Activated naive CD4-positive, alpha-beta T cell treated with anti-CD3 and anti-CD28 coated beads, Interleukin-2, amount 50 U/mL, for 72 hours (primary cell): ENCODE results near the gene CEP78. TPM values are rescaled to one million over a fixed set of nuclear protein-coding genes. Genes with fewer than 3 reads are reported as not detected.

Experiments used
- ATAC-seq, 2 donors: fragments of 150-1000 bp; cut with Tn5 transposase; 2 replicates each; pipeline ENCODE4 v1.10.0; 2021; ENCODE audit warnings: mild to moderate bottlenecking in 2 of 2, moderate library complexity in 2 of 2
- DNase-seq, 2 donors: peaks; one replicate each; pipeline ENCODE4 v3.0.0; 2021 to 2022; ENCODE audit warnings: low spot score in 2 of 2
- H3K27ac Mint-ChIP-seq, 2 donors: one replicate each; pipeline ENCODE4 v1.8.0; 2022; ENCODE audit warnings: mild to moderate bottlenecking in 2 of 2, mixed read lengths in 2 of 2
- H3K36me3 Mint-ChIP-seq, 2 donors: one replicate each; pipeline ENCODE4 v1.8.0; 2022; ENCODE audit warnings: mixed read lengths in 2 of 2
- H3K9me3 Mint-ChIP-seq, 2 donors: one replicate each; pipeline ENCODE4 v1.8.0; 2022; ENCODE audit warnings: mixed read lengths in 2 of 2
- total RNA-seq, 2 donors: library from RNA; stranded (reverse); gene quantifications; one replicate each; pipeline ENCODE4 v1.2.3, GENCODE V29; 2022

CEP78 gene
- total RNA-seq, 2 donors from 2014 or later: 33.4 to 40.7 TPM

DNA sequence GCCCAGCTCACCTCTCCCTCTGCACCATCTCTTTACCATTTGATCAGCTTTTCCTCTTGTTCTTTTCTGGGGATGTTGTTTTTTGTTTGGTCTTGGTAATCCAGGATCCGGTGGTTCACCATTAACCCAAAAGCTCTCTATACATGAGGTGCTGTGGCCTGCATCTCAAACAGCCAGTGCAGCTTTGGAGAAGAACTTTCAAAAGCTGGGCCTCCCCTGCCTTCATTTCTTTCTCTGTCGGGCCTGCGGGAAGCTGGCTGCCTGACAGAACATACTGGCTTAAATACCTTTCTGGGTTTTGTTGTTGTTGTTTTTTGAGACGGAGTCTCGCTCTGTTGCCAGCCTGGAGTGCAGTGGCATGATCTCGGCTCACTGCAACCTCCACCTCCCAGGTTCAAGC is 73.2 kb downstream of the CEP78 start:
- no peak for DNase-seq
- Mint-ChIP-seq H3K36me3 (peaks cover 26 to 42% of the 10 kb centered on the region in 2 donors), H3K27ac (no peak overlapping the region), H3K9me3 (no peaks in the 10 kb centered on the region)
- no peak for ATAC-seq

- no peaks in the 10 kb centered on the region for H3K9me3 Mint-ChIP-seq
- ATAC-seq (peak in 1 of 2 donors; percentile 24), DNase-seq (no peak)
- H3K36me3 Mint-ChIP-seq: peaks cover 32 to 37% of the 10 kb centered on the region in 2 donors
- no peak overlapping the region for H3K27ac Mint-ChIP-seq
Measured at GRCh38 chr9:78311075-78311474, 75.2 kb downstream of the CEP78 start.

GRCh38 chr9:78311886-78312524 is 76.1 kb downstream of the CEP78 start:
- no peaks in the 10 kb centered on the region for H3K9me3 Mint-ChIP-seq
- ATAC-seq: no peak
- no peak for DNase-seq
- no peak overlapping the region for H3K27ac Mint-ChIP-seq
- peaks cover 39 to 40% of the 10 kb centered on the region in 2 donors for H3K36me3 Mint-ChIP-seq

DNA sequence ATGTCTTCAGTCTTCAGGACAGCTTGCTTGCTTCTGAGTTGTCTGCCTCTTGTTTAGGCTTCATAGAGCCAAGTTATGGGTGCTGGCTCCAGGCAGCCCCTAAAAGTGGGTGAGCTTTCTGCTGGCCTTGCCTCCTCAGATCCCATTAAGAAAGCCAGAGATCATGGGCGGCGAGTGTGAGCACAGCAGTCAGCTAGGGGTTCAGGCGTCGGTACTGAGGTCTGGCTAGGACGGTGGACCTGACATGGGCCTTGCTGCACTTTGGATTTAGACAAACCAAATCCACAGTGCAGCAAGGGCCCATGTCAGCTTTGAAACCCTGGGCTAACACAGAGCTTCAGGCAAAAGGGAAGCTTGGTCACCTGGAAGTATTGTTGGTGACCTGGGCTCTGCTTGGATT is 78.7 kb downstream of the CEP78 start:
- DNase-seq (no peak), ATAC-seq (no peak)
- no peaks in the 10 kb centered on the region for H3K9me3 Mint-ChIP-seq
- H3K36me3 Mint-ChIP-seq: peaks cover 52 to 64% of the 10 kb centered on the region in 2 donors
- peak overlapping the region in 1 of 2 donors; percentile 16 for H3K27ac Mint-ChIP-seq

DNA sequence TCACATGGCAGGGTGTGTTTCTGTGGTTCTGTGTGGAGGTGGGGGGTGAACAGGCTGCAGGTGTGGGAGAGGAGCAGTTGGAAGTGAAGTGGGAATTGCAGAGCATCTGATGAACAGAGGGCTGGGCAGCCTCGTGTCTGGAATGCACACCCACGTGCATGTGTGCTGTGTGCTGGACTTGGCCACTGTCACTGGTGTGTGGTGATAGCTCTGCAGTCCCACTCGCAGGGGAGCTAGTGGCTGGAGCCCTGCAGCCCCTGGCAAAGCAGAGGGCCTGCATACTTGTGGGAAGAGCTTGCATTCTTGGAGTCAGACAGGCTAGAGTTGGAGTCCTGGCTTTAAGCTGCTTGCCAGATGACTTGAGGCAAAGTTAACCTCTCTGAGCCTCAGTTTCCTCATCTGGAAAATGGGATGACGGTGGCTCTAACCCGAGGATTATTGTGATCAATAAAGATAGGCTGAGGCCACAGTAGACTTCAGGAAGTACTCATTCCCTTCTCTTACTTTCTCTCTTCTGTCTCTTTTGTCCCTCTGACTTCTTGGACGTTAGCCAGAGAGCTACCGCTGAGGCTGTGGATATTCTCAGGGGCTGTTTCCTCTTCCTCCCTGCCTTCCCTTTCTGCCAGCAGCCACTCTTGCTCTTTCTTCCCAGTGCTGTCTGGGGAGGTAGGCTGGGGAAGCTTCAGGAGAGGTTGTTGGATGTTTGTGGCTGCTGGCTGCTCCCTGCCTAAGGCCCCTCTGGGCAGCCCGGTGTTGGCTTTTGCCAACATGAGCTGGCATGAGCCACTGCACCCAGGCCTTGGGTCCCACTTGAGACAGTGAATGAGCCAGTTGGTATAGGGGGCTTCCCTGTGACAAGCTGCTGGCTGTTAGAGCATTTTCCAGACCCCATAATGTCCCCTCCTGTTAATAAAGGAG is 79.3 kb downstream of the CEP78 start:
- ATAC-seq: no peak
- no peak for DNase-seq
- H3K27ac Mint-ChIP-seq: peak overlapping the region; percentile 39 to 74
- peaks cover 52 to 67% of the 10 kb centered on the region in 2 donors for H3K36me3 Mint-ChIP-seq
- H3K9me3 Mint-ChIP-seq: peaks cover 5 to 6% of the 10 kb centered on the region in 2 donors

- no peak for DNase-seq
- ATAC-seq: no peak
- no peak overlapping the region for H3K27ac Mint-ChIP-seq
- peaks cover 6% of the 10 kb centered on the region in 2 donors for H3K9me3 Mint-ChIP-seq
- peaks cover 51 to 71% of the 10 kb centered on the region in 2 donors for H3K36me3 Mint-ChIP-seq
Measured at GRCh38 chr9:78316166-78316892, 80.5 kb downstream of the CEP78 start.

- H3K36me3 Mint-ChIP-seq: peaks cover 59 to 82% of the 10 kb centered on the region in 2 donors
- H3K9me3 Mint-ChIP-seq: peaks cover 6% of the 10 kb centered on the region in 2 donors
- DNase-seq (no peak), ATAC-seq (no peak)
- H3K27ac Mint-ChIP-seq: no peak overlapping the region
Measured at GRCh38 chr9:78319197-78320029, 83.5 kb downstream of the CEP78 start.

- no peak for ATAC-seq
- no peak for DNase-seq
- Mint-ChIP-seq H3K36me3 (peaks cover 54 to 82% of the 10 kb centered on the region in 2 donors), H3K9me3 (peaks cover 6% of the 10 kb centered on the region in 2 donors), H3K27ac (no peak overlapping the region)
Measured at GRCh38 chr9:78320030-78320693, 84.3 kb downstream of the CEP78 start.

GRCh38 chr9:78320875-78321496 is 85.1 kb downstream of the CEP78 start:
- no peak for ATAC-seq

DNA sequence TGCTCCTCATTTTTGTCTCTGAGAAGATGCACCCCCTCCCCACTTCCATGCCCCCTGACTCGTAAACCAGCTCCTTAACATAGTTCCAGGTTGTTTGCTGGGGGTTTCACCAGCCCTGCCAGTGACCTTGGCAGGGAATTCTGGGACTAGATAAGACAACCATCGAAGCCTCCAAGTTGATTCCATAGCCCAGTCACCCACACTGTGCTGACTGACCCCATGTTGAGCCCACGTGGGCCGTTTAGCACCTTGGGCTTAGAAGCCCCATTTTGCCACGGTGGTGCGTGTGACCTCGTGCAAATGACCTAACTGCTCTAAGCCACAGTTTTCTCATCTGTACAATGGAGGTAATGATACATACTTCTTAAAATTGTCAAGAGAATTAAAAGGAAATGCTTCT is 85.6 kb downstream of the CEP78 start:
- no peak for DNase-seq
- H3K9me3 Mint-ChIP-seq: peaks cover 6% of the 10 kb centered on the region in 2 donors
- no peak for ATAC-seq
- H3K27ac Mint-ChIP-seq: no peak overlapping the region
- H3K36me3 Mint-ChIP-seq: peaks cover 58 to 86% of the 10 kb centered on the region in 2 donors

More at GRCh38 chr9:78320875-78321496, 85.1 kb downstream of the CEP78 start:
- DNase-seq: no peak
- Mint-ChIP-seq H3K27ac (peak overlapping the region in 1 of 2 donors; percentile 60), H3K9me3 (peaks cover 6% of the 10 kb centered on the region in 2 donors), H3K36me3 (peaks cover 58 to 86% of the 10 kb centered on the region in 2 donors)

GRCh38 chr9:78324068-78324650 is 88.3 kb downstream of the CEP78 start:
- H3K27ac Mint-ChIP-seq: peak overlapping the region in 1 of 2 donors; percentile 68
- ATAC-seq: no peak
- peaks cover 46 to 68% of the 10 kb centered on the region in 2 donors for H3K36me3 Mint-ChIP-seq
- peaks cover 6% of the 10 kb centered on the region in 2 donors for H3K9me3 Mint-ChIP-seq
- no peak for DNase-seq

- Mint-ChIP-seq H3K9me3 (peaks cover 5 to 6% of the 10 kb centered on the region in 2 donors), H3K36me3 (peaks cover 45 to 68% of the 10 kb centered on the region in 2 donors), H3K27ac (no peak overlapping the region)
- no peak for DNase-seq
- ATAC-seq: no peak
Measured at GRCh38 chr9:78324682-78325081, 88.8 kb downstream of the CEP78 start.

DNA sequence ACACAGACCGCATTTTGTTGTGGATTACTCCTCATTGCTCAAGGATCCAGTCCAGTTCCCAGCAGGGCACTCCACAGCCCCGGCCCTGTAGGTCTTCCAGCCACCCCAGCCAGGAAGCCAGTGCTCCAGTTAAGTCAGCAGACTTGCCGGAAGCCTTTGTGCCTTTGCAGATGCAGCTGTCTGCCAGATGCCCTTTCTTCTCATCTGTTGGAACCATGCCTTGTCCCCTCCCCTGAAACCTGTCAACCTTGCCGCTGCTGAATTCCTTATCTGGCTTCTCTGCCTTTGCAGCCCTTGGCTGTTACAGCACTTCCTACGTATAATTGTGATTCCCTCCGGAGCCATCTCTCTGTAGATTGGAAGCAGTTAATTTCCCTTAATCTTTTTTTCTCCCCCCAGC is 89.5 kb downstream of the CEP78 start:
- Mint-ChIP-seq H3K27ac (no peak overlapping the region), H3K36me3 (peaks cover 43 to 66% of the 10 kb centered on the region in 2 donors), H3K9me3 (no peaks in the 10 kb centered on the region)
- no peak for ATAC-seq
- no peak for DNase-seq

- no peaks in the 10 kb centered on the region for H3K9me3 Mint-ChIP-seq
- peaks cover 47 to 65% of the 10 kb centered on the region in 2 donors for H3K36me3 Mint-ChIP-seq
- no peak overlapping the region for H3K27ac Mint-ChIP-seq
- ATAC-seq (no peak), DNase-seq (no peak)
Measured at GRCh38 chr9:78325846-78326360, 90.0 kb downstream of the CEP78 start.

DNA sequence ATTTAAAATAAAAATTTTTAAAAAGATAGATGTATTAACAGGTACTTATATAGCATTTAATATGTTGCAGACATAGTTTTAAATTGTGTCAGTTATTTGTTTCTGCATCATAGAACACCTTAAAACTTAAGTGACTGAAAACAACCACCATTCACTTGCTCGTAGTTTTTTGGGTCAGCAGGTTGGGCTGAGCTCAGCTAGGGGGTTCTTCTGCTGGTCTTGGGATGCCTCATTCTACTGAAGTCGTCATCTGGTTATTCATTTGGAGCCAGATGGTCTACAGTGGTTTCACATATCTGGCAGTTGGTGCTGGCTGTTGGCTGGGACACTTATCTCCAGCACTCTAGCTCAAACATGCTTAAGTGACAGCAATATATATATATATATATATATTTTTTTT is 90.7 kb downstream of the CEP78 start:
- Mint-ChIP-seq H3K36me3 (peaks cover 54 to 66% of the 10 kb centered on the region in 2 donors), H3K27ac (no peak overlapping the region), H3K9me3 (no peaks in the 10 kb centered on the region)
- no peak for ATAC-seq
- DNase-seq: no peak
